PFSK-1 (cell line): ENCODE data around the gene FEM1B.

Experiments
- POLR2AphosphoS5 ChIP-seq: IDR thresholded peaks from 2 replicates; pipeline ENCODE4 v1.6.1; 2012; ENCODE audit warnings: low read depth, mild to moderate bottlenecking, control low read depth, low read length, moderate library complexity
- SIN3A ChIP-seq: IDR thresholded peaks from 2 replicates; pipeline ENCODE4 v1.6.1; 2012; ENCODE audit warnings: mild to moderate bottlenecking, low read length, moderate library complexity, borderline replicate concordance; ENCODE audit not compliant: insufficient read depth
- TAF1 ChIP-seq: IDR thresholded peaks from 2 replicates; pipeline ENCODE4 v1.6.1; 2012; ENCODE audit warnings: low read length, control low read depth, borderline replicate concordance; ENCODE audit not compliant: insufficient read depth

DNA sequence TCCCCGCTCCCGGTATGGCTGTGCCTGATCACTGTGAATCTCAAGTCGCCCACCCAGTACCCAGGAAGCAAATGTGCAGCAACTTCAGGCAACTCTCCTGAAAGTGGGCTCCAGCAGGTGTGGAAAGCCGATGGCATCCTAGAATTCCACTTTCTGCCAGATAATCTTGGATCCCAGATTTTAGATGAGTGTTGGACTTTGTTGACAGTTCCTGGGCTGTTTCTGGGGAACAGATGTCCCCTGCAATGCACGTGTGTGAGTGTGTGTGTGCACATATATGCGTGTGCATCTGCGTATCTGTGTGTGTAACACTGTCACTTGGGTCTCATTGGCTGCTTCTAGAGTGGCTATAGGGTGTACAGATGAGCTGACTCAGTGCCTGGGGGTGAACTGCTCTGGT is 59.0 kb downstream of the FEM1B start:
- no peak for TF ChIP-seq POLR2AphosphoS5
- no peak for TF ChIP-seq SIN3A
- no peak for TF ChIP-seq TAF1
